ENCODE measurements around the gene LHFPL2. TPM values are rescaled to one million over a fixed set of nuclear protein-coding genes. Genes with fewer than 3 reads are reported as not detected.
A peak's percentile ranks its signal among the peaks of the same experiment; 100 is the strongest.

The LHFPL2 gene
- total and polyA plus RNA-seq, 4 donors = 6.5 to 49.4 (median 47.7) TPM

DNA sequence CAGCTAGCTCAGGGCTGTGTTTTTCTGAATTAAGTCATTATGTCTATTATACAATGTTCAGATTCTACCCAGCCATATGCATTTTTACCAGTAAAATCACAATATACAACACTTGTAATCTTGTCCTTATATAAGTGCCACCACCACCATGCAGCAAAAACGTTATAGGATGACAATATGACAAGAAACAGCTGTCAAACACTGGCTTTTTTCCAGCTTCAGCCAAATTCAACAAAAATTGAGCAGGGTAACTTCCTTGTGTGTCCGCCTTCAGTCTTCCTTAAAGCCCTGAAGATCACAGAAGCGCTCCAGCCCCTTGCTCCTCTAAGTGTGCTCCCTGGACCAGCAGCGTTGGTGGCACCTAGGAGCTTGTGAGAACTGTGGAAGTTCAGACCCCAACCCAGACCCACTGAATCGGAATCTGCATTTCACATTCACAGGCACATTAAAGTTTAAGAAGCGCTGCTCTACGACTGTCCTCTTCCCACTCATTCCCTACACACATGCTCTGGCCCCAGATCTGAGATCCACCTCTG is 111.8 kb downstream of the LHFPL2 start:
- ATAC-seq (ENCODE audit: insufficient read depth, low FRiP score) (no peak), DNase-seq (peak; percentile 34 to 74 (median 74))
- Histone ChIP-seq H3K36me3 (ENCODE audit: control insufficient read depth in 4 of 4, insufficient read depth in 4 of 4, low read length in 4 of 4) (no peaks in the 10 kb centered on the region), H3K9ac (ENCODE audit: insufficient read depth in 1 of 2, low read length in 2 of 2) (no peak overlapping the region), H3K27me3 (ENCODE audit: control insufficient read depth in 3 of 3, insufficient read depth in 3 of 3, low read length in 2 of 3) (no peaks in the 10 kb centered on the region), H3K4me1 (ENCODE audit: control insufficient read depth in 5 of 5, insufficient read depth in 5 of 5, low read length in 5 of 5) (peaks cover 0 to 41% (median 4%) of the 10 kb centered on the region in 5 donors), H3K27ac (ENCODE audit: low read depth in 1 of 2, low read length in 1 of 2) (no peak overlapping the region), H3K9me3 (ENCODE audit: control insufficient read depth in 4 of 4, insufficient read depth in 3 of 4, low read length in 3 of 4) (no peaks in the 10 kb centered on the region), H3K4me3 (no peak overlapping the region)
- TF ChIP-seq, protein P1, sequence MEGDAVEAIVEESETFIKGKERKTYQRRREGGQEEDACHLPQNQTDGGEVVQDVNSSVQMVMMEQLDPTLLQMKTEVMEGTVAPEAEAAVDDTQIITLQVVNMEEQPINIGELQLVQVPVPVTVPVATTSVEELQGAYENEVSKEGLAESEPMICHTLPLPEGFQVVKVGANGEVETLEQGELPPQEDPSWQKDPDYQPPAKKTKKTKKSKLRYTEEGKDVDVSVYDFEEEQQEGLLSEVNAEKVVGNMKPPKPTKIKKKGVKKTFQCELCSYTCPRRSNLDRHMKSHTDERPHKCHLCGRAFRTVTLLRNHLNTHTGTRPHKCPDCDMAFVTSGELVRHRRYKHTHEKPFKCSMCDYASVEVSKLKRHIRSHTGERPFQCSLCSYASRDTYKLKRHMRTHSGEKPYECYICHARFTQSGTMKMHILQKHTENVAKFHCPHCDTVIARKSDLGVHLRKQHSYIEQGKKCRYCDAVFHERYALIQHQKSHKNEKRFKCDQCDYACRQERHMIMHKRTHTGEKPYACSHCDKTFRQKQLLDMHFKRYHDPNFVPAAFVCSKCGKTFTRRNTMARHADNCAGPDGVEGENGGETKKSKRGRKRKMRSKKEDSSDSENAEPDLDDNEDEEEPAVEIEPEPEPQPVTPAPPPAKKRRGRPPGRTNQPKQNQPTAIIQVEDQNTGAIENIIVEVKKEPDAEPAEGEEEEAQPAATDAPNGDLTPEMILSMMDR (IDR thresholded peaks at IDR 0.05; ENCODE audit: control extremely low read depth, extremely low read depth) = no peak
- 83 to 91% methylated on average over 7 of the region's 7 CpGs for WGBS, 2 donors

DNA sequence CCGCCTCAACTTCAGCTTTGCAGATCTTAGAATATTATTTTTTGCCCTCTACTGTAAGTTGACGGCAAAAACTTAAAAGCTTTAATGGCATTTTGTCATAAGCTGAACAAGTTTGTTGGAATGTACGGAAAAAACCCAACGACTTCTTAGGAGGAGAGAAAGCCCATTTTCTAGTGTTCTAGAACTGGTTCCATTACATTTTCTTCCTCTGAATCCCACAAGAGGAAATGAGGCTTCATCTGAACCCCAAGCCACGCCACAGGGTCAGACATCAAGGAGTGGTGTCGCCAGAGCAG is 113.7 kb downstream of the LHFPL2 start:
- H3K27me3 ChIP-seq (ENCODE audit: control insufficient read depth in 3 of 3, insufficient read depth in 3 of 3, low read length in 2 of 3) = no peaks in the 10 kb centered on the region
- peak overlapping the region in 1 of 2 donors; percentile 33 for H3K27ac ChIP-seq (ENCODE audit: low read depth in 1 of 2, low read length in 1 of 2)
- DNase-seq (no peak), ATAC-seq (ENCODE audit: insufficient read depth, low FRiP score) (no peak)
- H3K9me3 ChIP-seq (ENCODE audit: control insufficient read depth in 4 of 4, insufficient read depth in 3 of 4, low read length in 3 of 4) = no peaks in the 10 kb centered on the region
- no peak overlapping the region for H3K4me3 ChIP-seq
- TF ChIP-seq, protein P1 (IDR thresholded peaks at IDR 0.05; ENCODE audit: control extremely low read depth, extremely low read depth) = no peak
- no peak overlapping the region for H3K9ac ChIP-seq (ENCODE audit: insufficient read depth in 1 of 2, low read length in 2 of 2)
- 79 to 83% methylated on average over 6 of the region's 6 CpGs for WGBS, 2 donors
- H3K36me3 ChIP-seq (ENCODE audit: control insufficient read depth in 4 of 4, insufficient read depth in 4 of 4, low read length in 4 of 4) = peaks cover 0 to 2% (median 0%) of the 10 kb centered on the region in 4 donors
- peaks cover 0 to 22% (median under 1%) of the 10 kb centered on the region in 5 donors for H3K4me1 ChIP-seq (ENCODE audit: control insufficient read depth in 5 of 5, insufficient read depth in 5 of 5, low read length in 5 of 5)

- H3K27ac ChIP-seq (ENCODE audit: low read depth in 1 of 2, low read length in 1 of 2) = peak overlapping the region; percentile 24 to 33
- TF ChIP-seq, protein P1 (IDR thresholded peaks at IDR 0.05; ENCODE audit: control extremely low read depth, extremely low read depth) = no peak
- peaks cover 0 to 19% (median under 1%) of the 10 kb centered on the region in 5 donors for H3K4me1 ChIP-seq (ENCODE audit: control insufficient read depth in 5 of 5, insufficient read depth in 5 of 5, low read length in 5 of 5)
- 82 to 83% methylated on average over 24 of the region's 24 CpGs for WGBS, 2 donors
- ATAC-seq (ENCODE audit: insufficient read depth, low FRiP score) = peak; percentile 13
- H3K4me3 ChIP-seq = no peak overlapping the region
- no peaks in the 10 kb centered on the region for H3K27me3 ChIP-seq (ENCODE audit: control insufficient read depth in 3 of 3, insufficient read depth in 3 of 3, low read length in 2 of 3)
- no peak overlapping the region for H3K9ac ChIP-seq (ENCODE audit: insufficient read depth in 1 of 2, low read length in 2 of 2)
- no peak for DNase-seq
- H3K36me3 ChIP-seq (ENCODE audit: control insufficient read depth in 4 of 4, insufficient read depth in 4 of 4, low read length in 4 of 4) = peaks cover 0 to 4% (median 0%) of the 10 kb centered on the region in 4 donors
- H3K9me3 ChIP-seq (ENCODE audit: control insufficient read depth in 4 of 4, insufficient read depth in 3 of 4, low read length in 3 of 4) = no peaks in the 10 kb centered on the region
Measured at GRCh38 chr5:78534148-78534904, 114.2 kb downstream of the LHFPL2 start.
